ENCODE results near the gene HIVEP2. TPM values are rescaled to one million over a fixed set of nuclear protein-coding genes. Genes with fewer than 3 reads are reported as not detected.

The HIVEP2 gene
- total RNA-seq, 1 experiment from 2014 or later = 5.6 TPM

DNA sequence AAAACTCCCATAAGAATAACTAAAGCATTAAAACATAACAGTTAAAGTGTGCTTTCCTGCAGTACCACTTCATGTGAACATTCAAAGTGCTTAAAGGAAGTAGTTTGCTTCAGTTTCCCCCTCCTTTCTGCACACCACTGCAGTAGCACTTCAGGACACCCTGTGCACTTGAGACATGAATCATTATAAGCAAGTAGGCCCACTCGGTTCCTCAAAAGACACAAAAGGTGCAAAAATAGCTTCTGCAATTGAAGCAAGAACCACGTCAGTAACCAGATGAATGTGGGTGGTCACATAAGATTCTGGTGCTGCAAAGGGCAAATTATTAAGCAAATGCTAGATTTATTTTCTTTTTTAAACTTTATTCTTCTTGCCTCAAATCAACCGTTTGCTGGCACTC lies 160.6 kb downstream of the HIVEP2 start:
- DNase-seq (ENCODE audit: low spot score) = no peak

DNA sequence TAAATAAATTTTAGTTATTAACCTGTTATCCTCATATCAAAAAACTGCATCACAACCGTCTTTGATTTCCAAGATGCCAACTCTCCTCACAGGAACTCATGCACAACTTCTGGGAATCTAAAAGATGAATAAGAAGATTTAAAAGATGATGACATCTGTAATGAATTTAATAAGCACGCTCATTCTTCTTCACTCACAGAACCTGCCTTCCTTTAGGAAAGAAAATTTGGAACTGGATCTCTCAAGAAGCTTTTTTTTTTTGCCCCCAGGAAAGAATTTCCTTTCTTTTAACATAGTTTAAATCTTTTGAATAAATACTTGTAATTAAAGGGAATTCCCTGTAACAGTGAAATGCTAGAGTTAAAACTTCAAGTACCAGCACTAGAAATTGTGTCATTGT lies 161.5 kb downstream of the HIVEP2 start:
- DNase-seq (ENCODE audit: low spot score) = no peak

- DNase-seq (ENCODE audit: low spot score) = no peak
Measured at GRCh38 chr6:142781129-142781528, 163.8 kb downstream of the HIVEP2 start.

DNA sequence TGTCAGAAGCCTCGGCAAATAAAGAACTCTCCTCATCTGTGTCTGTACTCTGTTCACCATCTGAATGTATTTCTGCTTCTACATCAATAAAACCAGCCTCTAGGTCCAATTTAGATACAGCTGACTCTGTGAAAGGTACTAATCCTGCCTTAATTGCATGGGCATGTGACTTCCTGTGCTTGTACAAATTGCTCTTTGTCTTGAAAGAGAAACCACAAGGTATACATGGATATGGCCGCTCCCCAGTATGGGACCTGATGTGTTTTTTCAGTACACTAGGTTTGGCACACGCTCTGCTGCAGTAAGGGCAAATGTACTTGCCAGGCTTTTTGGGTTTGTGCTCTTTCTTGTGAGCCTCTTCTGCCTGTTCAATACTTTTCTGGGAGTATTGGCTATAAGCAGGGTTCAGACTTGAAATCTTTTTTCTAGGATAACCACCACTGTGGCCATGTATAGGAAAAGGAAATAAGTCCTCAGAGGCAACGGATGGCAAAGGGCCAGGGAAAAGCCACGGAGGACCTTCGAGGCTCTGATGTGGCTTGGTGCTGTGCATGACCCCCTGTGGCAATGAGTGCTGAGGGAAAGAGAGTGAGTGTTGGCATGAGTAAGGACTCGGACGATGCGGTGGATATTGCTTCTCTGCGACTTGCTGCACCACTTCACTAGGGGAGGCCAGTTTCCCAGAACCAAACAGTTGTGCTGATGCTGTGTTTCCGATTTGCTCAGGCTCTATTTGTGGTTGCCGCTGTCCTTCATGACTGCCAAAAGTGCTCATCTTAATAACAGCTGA lies 170.9 kb downstream of the HIVEP2 start:
- DNase-seq (ENCODE audit: low spot score) = no peak

DNA sequence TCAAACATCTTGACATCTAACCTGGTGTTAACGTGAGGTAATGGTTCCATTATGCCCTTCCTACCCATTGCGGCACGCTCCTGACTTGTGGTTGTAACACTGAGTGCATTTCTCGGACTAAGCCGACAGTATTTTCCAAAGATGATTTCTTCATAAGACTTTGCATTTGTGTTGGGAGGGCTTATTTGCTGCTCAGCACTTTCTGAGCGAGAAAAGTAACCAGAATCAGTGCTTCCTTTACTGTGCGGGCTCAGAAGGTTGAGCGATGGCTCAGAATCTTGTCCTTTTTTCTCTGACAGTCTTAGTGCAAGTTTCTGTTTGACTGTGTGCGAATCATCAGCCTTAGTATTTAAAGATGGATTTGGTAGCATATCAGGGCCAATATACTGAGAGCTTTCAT lies 171.7 kb downstream of the HIVEP2 start:
- DNase-seq (ENCODE audit: low spot score) = no peak

GRCh38 chr6:142771162-142771561 lies 173.8 kb downstream of the HIVEP2 start:
- no peak for DNase-seq (ENCODE audit: low spot score)

- no peak for DNase-seq (ENCODE audit: low spot score)
Measured at GRCh38 chr6:142765306-142765705, 179.7 kb downstream of the HIVEP2 start.

GRCh38 chr6:142764311-142764710 lies 180.7 kb downstream of the HIVEP2 start:
- DNase-seq (ENCODE audit: low spot score) = no peak

DNA sequence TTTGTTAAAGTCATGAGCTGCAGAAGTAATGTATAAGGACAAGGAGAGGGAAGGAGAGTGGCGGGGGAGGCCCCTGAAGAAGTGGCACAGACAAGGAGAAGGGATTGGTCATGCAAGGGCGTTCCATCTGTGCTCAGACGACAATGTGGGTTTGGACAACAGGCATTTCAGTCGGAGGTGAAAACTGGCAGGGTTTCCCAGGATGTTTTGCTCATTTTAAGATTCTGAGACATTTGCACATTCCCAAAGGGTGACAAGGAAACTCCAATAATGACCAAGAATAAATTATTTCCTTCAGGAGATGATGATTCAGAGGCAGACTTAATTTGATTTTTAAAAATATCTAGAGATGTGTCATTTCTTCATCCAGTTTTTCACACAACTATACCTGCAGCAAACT lies 181.8 kb downstream of the HIVEP2 start:
- DNase-seq (ENCODE audit: low spot score) = peak; percentile 88

GRCh38 chr6:142761756-142762155 lies 183.2 kb downstream of the HIVEP2 start:
- DNase-seq (ENCODE audit: low spot score) = no peak

DNA sequence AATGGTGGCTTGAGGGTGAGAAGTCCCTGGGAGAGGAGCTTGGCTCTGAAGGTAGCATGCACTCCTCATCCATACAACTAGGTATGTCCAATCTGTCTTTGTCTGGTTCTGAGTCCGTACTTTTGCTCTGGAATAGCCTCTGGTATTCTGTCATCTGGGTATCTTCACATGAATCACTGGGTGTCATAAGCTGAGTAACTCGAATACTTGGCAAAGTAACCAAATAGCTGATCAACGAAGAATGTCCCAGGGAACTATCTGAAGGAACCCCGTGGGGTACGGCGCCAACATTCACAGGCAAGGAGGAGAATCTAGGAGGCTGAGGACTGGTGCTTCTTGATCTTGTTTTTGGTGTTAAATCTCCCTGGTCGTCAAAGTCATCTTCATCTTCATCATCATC lies 184.8 kb downstream of the HIVEP2 start:
- peak; percentile 50 for DNase-seq (ENCODE audit: low spot score)

DNA sequence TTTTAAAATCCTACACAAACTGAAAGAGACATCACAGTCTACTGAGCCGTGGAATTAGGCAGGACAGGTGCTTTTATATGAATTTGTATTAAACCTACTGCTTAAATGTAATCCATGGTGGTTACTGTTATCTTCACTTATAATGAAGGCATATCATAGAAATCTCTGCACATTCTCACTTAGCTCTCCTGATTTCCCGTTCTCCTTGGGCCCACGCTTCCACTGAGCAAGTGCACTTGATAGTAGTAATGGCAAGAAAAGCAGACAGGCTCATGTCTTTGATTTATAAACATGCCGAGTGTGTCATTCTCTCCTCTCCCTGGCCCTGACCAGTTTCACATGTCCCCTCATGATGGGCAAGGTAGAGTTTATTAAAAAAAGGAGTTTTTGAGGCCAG lies 186.3 kb downstream of the HIVEP2 start:
- DNase-seq (ENCODE audit: low spot score) = no peak

DNA sequence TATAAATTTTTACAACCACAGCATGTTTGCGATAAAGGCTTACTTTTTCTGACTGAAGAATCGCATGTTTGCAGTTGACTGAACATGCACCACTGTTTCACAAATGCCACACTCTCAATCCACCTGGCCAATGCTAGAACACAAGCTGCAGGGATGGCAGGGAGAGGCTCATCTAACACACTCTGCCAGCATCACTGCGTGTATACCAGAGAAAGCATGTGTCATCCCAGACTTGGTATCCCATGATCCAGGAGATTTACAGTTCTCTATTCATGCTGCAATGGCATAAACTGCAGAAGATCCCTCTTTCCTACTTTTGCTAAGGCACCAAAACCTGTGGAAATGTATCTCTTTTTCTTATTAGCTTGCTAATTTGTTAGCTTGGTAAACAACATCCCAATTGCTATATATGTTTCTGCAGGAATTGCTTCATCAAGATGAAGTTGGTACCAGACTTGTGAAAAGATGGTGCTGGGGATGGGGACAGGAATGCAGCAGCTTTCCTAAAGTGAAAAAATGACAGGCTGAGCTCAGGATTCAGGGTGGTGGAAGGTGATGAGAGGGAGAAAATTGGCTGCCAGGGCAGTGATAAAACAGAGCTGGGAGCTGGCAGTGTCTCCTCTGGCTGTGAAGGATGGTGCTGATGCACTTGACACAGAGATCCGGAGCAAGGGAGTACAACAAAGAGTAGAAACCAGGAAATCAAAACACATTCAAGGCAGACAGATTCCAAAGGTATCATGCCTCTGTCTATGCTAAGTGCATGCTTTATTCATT lies 186.9 kb downstream of the HIVEP2 start:
- DNase-seq (ENCODE audit: low spot score) = no peak

DNA sequence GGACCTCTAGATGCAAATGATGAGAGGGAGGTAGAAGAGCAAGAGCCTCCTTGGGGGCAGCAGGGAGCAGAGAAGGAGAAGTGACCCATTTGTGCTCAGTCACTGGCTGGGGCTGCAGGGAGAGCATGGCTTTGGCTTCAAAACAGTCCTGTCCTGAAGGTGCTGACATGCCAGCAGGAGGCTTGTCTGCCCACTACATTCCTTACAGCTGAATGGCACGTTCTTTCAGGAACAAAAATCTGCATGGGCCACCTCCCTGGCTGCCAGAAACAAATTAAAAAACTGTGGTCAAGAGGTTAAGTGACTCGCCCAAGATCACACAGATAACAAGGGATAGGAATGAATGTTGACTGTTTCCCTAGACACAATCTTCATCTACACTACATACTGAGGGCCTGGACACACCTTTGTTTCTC lies 188.8 kb downstream of the HIVEP2 start:
- DNase-seq (ENCODE audit: low spot score) = peak; percentile 91

DNA sequence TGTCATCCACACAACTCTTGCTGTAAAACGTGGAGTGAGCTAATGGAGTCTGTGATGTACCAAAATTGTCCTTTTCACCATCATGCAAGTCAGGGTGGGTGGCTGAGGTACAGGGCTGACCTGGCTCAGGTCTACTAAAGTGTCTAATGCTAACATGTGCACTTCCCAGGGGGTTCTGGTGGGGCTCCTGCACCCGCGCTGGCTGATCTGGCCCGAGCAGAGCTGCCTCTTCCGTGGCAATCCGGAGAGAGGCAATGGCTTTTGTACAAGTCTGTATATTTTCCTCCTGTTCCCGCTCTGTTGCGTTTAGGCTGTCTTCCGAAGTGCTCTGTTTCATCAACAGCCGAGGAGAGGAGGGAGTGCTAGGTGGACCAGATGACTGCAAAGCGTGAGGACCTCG lies 191.8 kb downstream of the HIVEP2 start:
- DNase-seq (ENCODE audit: low spot score) = no peak

- no peak for DNase-seq (ENCODE audit: low spot score)
Measured at GRCh38 chr6:142752348-142752747, 192.6 kb downstream of the HIVEP2 start.

DNA sequence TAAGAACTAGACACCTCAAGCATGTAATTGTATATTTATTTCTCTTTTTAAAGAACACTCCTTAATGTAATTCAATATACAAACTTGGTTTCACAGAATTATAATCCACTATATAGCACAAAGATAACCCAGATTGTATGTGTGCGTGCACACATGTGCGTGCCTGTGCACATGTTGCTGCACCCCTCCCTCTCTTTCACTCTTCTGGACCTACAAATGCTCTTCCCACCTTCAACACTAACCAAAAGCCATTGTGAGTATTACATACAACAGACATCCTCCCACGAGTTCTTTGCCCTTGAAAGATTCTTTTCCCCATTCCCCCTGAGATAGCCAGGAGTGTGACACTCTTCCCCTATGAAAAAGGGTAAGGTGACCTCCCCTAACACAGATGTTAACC lies 193.5 kb downstream of the HIVEP2 start:
- no peak for DNase-seq (ENCODE audit: low spot score)

DNA sequence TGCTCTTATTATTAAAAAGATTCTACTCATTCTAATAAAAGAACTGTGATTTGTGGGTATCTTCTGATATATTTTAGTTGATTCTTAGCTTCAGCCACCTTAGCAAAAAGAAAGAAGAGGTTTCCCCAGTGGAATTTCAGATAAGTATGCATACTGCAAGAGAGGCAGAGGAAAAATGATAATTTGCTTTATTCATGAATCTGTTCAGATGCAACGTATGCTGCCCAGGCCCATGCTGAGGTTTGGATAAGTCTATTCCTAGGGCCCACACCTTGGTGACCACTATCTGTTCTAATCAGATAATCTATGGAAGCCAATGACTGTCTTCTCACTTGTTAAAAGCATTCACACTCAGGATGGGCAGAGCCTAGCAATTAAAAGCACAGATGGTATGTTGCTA lies 194.0 kb downstream of the HIVEP2 start:
- DNase-seq (ENCODE audit: low spot score) = no peak

DNA sequence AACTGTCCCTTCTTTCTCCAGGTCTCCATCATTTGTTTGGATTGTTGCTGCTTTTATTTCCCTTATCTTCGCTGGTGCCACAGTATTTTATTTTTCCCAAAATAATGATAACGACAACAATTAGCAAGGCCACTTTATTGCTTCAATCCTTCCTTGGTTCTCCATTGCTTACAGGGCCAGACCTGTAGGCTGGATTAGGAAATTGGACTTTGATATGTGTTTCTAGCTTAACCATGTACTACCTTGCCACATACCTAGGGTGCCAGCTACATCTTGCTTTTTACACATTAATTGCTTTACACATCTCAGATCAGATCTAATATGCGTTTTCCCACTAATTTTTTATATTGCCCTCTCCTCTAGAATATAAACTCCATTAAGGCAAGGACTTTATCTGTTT lies 195.4 kb downstream of the HIVEP2 start:
- no peak for DNase-seq (ENCODE audit: low spot score)

- no peak for DNase-seq (ENCODE audit: low spot score)
Measured at GRCh38 chr6:142746524-142746923, 198.5 kb downstream of the HIVEP2 start.

GRCh38 chr6:142744836-142745235 lies 200.1 kb downstream of the HIVEP2 start:
- no peak for DNase-seq (ENCODE audit: low spot score)

DNA sequence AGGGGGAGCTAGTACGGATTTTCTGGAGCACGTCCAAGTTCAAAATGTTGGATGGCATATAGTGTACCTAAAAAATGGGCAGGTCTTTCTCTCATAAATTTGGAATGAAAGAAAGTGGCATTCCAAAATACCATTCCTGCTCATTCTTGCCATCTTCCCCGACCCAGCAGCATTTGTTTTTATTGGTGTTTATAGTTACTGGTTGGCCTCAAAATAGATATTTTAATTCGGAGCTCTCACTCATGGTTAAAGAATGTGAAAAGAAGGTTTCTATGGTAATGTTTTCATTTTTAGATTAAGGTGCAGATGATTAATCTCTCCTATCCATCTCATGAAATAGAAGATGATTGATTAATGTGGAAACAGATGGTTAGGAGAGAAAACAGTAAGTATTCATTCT lies 204.5 kb downstream of the HIVEP2 start:
- no peak for DNase-seq (ENCODE audit: low spot score)

DNA sequence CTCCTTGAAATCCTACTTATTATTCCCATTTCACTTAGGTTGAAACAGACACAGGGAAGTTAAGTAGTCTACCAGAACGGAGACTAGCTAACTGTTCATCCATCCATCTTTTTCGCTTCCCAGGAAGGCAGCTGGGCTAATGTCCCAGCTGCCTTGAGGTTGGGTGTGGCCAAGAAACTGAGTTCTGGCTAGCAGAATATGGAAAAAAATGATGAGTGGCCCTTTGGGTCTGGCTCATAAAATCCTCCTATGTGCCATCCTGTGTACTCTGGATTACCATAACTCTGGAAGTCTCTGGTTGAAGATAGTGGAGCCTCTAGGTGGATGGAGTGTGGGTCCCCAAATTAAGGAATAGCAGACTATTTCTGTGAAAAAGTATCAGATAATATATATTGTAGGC lies 206.2 kb downstream of the HIVEP2 start:
- DNase-seq (ENCODE audit: low spot score) = no peak
